ENCODE data around the gene PON1.

The PON1 gene

GRCh38 chr7:95324431-95324830 lies at the start of gene PON1:
PON1 (minus strand) TSS chr7:95324532; CDS start chr7:95324475, 57 bp downstream.
- DNase-seq (ENCODE audit: low read depth): no peak

DNA sequence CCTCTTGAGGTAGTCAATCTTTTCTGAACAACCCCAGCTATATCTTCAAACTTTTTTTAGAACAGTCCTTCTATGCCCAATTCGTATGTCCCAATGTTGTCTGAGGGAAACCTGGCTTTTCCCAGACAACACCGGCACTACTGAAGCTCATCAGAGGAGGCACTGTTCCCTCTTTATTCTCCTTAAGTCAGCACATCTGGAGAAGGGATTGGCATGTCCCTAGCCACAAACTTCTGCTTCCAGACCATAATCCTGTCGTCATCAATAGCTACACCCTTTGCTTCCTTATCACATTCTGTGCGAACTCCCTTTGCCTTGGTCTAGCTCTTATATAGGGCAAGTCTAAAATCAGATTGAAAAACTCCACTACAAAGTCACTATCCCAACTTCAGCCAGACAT lies 49.0 kb upstream of the PON1 start:
- DNase-seq (ENCODE audit: low read depth): no peak

- DNase-seq (ENCODE audit: low read depth): no peak
Observed at GRCh38 chr7:95368235-95368634, 43.9 kb upstream of the PON1 start.

DNA sequence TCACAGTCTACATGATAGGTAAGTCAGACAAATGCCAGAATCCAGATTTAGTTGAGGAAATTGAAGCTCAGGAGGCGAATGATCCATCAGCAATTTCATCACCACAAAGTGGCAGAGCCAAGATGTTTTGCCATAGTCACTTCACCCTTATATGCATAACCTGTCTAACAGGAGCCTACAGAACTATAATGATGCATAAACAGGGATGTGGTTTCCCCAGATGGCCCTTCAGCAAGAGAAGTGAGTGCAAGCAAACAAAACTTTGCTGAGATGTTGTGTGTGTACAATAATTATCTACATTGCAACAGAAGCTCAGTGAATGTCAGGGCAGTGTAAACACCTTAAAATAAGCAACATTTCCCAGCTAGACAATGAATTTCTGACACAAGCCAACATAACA lies 43.3 kb upstream of the PON1 start:
- no peak for DNase-seq (ENCODE audit: low read depth)

- peak; percentile 3 for DNase-seq (ENCODE audit: low read depth)
Observed at GRCh38 chr7:95365151-95365550, 40.8 kb upstream of the PON1 start.

GRCh38 chr7:95357623-95358022 lies 33.3 kb upstream of the PON1 start:
- no peak for DNase-seq (ENCODE audit: low read depth)

DNA sequence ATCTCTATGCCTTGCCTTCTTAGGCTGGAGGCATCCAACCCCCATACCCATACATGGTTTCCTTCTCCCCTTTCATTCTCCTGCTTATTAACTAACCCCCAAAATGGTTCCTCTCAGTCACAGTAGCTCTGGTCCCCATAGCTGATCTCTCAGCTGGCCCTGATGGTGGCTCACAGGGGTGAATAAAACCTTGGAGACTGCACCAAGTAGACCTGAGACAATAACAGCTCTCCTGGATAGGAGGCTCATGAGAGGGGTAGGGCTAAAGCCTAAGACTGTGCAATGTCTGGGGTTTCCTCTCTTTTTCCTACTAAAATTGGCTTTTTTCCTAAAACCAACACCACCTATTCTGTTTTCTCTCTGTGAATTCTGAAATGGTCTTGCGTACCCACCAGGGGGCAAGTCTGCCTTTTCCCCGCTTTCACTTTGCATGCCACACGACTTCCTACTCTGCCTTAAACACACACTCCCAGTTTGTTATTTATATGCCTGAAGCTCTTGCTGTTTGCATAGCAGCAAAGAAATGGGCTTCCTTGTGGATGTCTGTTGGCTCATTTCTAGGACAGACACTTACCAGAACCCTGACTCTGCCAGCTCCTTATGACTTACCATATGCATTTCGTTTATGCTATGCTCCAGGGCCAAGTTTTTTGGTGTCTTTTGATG lies 18.4 kb upstream of the PON1 start:
- no peak for DNase-seq (ENCODE audit: low read depth)

GRCh38 chr7:95342029-95342428 lies 17.7 kb upstream of the PON1 start:
- no peak for DNase-seq (ENCODE audit: low read depth)

GRCh38 chr7:95340491-95340890 lies 16.2 kb upstream of the PON1 start:
- no peak for DNase-seq (ENCODE audit: low read depth)

DNA sequence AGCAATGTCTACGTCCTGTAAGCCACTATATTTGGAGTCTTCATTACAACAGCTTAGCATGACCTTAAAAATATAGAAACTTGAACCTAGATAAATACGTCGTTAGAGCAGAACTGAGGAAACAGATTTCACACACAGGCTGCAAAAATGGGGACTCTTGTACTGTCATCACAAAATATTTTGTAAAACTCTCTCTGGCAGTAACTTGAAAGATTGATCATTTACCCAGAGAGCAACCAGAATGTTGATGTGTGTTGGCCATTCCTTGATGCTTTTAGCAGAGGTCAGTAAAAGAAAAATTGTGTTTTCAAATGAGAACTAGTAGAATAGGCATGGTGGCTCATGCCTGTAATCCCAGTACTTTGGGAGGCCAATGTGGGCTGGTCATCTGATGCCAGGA lies 14.5 kb upstream of the PON1 start:
- DNase-seq (ENCODE audit: low read depth): no peak

GRCh38 chr7:95335093-95335492 lies 10.8 kb upstream of the PON1 start:
- DNase-seq (ENCODE audit: low read depth): peak; percentile 73

GRCh38 chr7:95334447-95334846 lies 10.1 kb upstream of the PON1 start:
- no peak for DNase-seq (ENCODE audit: low read depth)

- DNase-seq (ENCODE audit: low read depth): no peak
Observed at GRCh38 chr7:95330961-95331337, 6.6 kb upstream of the PON1 start.

GRCh38 chr7:95330204-95330960 lies 6.0 kb upstream of the PON1 start:
- no peak for DNase-seq (ENCODE audit: low read depth)

DNA sequence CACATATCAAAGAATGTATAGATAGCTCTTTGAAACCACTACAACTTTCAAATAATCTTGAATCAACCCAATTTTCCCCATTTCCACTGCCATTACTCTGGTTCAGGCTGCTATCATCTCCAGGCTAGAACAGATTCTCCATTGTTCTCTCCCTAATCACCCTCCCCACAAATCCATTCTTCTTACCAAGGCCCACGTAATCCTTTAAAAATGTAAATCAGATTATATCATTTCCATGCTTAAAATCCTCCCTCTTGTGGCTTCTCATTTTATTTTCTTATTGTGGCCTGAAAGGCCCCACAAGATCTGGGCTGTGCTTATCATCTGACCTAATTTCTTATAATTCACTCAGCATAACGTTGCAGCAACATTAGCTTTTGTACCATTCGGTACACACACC lies 3.0 kb upstream of the PON1 start:
- no peak for DNase-seq (ENCODE audit: low read depth)

- DNase-seq (ENCODE audit: low read depth): no peak
Observed at GRCh38 chr7:95323410-95324129, 762 bp downstream of the PON1 start.

DNA sequence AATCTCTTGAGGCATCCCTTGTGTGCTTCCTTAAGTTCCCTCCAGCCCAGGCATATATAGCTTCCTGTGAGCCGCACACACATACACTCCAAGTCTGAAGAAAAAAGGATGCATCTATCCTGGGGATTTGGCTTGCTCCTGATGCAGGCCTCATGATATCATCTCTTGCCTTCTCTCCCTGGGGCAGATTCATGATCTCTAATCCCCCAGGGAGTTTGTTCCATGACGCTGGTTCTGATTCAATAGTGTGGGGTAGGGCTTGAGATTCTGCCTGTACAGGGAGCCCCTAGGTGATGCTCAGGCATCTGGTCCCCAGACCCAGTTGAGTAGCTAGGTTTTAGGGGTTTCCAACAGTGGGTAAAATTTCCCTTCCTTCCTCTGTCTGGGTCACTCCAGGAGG lies 1.5 kb downstream of the PON1 start:
- no peak for DNase-seq (ENCODE audit: low read depth)

- DNase-seq (ENCODE audit: low read depth): no peak
Observed at GRCh38 chr7:95322396-95322795, 1.9 kb downstream of the PON1 start.

DNA sequence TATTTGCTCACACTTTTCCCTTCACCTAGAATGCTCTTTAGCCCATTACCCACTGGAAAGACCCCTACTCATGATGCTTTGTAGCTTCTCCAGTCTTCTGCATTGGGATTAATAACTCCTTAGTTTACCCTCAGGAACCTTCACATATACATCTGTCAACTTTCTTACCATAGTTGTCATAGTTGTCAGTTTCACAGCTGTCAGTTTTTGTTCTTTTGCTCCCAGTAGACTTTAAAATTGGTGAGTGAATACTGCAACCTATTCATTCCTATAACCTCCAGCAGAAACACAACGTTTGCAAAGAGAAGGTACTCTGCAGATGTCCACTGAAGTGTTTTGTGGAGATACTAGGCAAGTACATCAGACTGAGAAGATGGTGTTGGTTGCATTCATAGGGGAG lies 2.6 kb downstream of the PON1 start:
- DNase-seq (ENCODE audit: low read depth): no peak

DNA sequence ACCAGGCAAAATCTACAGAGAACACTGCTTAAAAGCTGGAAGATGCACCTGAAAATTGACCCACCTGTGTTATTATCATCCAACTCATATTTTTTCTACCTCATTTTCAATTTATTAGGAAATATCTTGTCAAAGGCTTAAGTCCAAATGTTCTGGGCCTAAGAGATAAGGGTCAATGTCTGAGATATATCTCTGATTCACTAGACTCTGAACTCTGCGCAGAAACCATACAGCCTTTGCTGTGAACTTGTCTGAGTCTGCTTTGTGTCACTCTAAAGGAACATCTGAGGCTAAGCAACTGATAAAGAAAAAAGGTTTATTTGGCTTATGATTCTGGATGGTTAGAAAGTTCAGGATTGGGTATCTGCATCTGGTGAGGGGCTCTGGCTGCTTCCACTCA lies 3.7 kb downstream of the PON1 start:
- no peak for DNase-seq (ENCODE audit: low read depth)

DNA sequence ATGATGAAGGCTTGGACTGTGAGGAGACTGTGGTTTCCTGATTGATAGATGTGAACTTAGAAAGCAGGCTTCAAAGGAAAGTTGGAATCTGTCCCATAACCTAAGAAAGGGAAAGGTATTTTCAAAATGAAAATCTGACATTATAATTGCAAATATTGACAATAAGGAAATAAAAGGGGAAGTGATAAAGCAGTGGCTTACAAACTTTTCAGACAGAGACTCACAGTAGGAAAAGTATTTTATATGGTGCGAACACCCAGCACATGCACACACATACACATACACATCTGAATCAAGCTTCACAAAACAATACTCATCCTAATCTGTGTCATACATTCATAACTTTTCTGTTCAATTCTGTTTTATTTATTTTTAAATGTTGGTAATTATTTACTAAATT lies 4.8 kb downstream of the PON1 start:
- DNase-seq (ENCODE audit: low read depth): no peak

GRCh38 chr7:95318501-95319100 lies 5.7 kb downstream of the PON1 start:
- DNase-seq (ENCODE audit: low read depth): no peak

- DNase-seq (ENCODE audit: low read depth): no peak
Observed at GRCh38 chr7:95317966-95318365, 6.4 kb downstream of the PON1 start.

Measured in HS-5 (cell line).